ENCODE data around the gene OR6B1.

- TF ChIP-seq LEF1 (IDR thresholded peaks at IDR 0.05; ENCODE audit: borderline replicate concordance) = no peak
- TF ChIP-seq FOXM1 (IDR thresholded peaks at IDR 0.05; ENCODE audit: borderline replicate concordance) = no peak
- no peak for TF ChIP-seq SP1 (IDR thresholded peaks at IDR 0.05)
- no peak for TF ChIP-seq ELF4 (IDR thresholded peaks at IDR 0.05)
- no peak for TF ChIP-seq FOXK2 (IDR thresholded peaks at IDR 0.05)
- no peak for TF ChIP-seq SUZ12 (IDR thresholded peaks at IDR 0.05)
- TF ChIP-seq CTBP1 (IDR thresholded peaks at IDR 0.05; ENCODE audit: borderline replicate concordance) = no peak
- TF ChIP-seq NFRKB (IDR thresholded peaks at IDR 0.05) = no peak
- TF ChIP-seq ZNF384 (IDR thresholded peaks at IDR 0.05) = no peak
- no peak for TF ChIP-seq PKNOX1 (IDR thresholded peaks at IDR 0.05)
- no peak for TF ChIP-seq L3MBTL2 (conservative IDR thresholded peaks at IDR 0.05)
- TF ChIP-seq FOXA1 (IDR thresholded peaks at IDR 0.05) = no peak
- no peak for TF ChIP-seq HDGF (IDR thresholded peaks at IDR 0.05; ENCODE audit: borderline replicate concordance)
Observed at GRCh38 chr7:143954544-143954943, 45.6 kb upstream of the OR6B1 start, which contains the start of gene OR2F1.
